ENCODE results near the gene CDC25C.

CDC25C gene

GRCh38 chr5:138289296-138289695 is 42.3 kb downstream of the CDC25C start:
- ChIA-PET POLR2A (no interaction called here), CTCF (interaction anchor here (1.5 kb wide), 2 partner anchors 49 to 64 kb away, joined by 3 to 5 read pairs; no protein-coding TSS in a partner anchor)
- DNase-seq (ENCODE audit: extremely low spot score): no peak
- no peak for TF ChIP-seq CTCF (IDR thresholded peaks at IDR 0.05; ENCODE audit: control extremely low read depth, extremely low read depth, low read depth, missing control alignments)

GRCh38 chr5:138287246-138287645 is 44.4 kb downstream of the CDC25C start:
- CTCF ChIA-PET: interaction anchor here (1.3 kb wide), 1 partner anchor 65 kb away, joined by 3 read pairs; the partner anchor contains the start of gene KDM3B
- POLR2A ChIA-PET: no interaction called here
- no peak for TF ChIP-seq CTCF (IDR thresholded peaks at IDR 0.05; ENCODE audit: control extremely low read depth, extremely low read depth, low read depth, missing control alignments)
- DNase-seq (ENCODE audit: extremely low spot score): no peak

- ChIA-PET CTCF (interaction anchor here (0.6 to 2.0 kb wide), 12 partner anchors 10 to 206 kb away, joined by 3 to 8 read pairs (median 3); partner anchors contain the start of genes BRD8 and KIF20A), POLR2A (interaction anchor here (0.6 kb wide), 1 partner anchor 59 kb away, joined by 3 read pairs; no protein-coding TSS in a partner anchor)
- no peak for DNase-seq (ENCODE audit: extremely low spot score)
- peak; percentile 49 for TF ChIP-seq CTCF (IDR thresholded peaks at IDR 0.05; ENCODE audit: control extremely low read depth, extremely low read depth, low read depth, missing control alignments)
Observed at GRCh38 chr5:138282920-138283742, 48.5 kb downstream of the CDC25C start.

- CTCF ChIA-PET: interaction anchor here (0.8 to 1.6 kb wide), 2 partner anchors 14 to 58 kb away, joined by 3 to 5 read pairs; no protein-coding TSS in a partner anchor
- POLR2A ChIA-PET: interaction anchor here (0.7 kb wide), 1 partner anchor 93 kb away, joined by 4 read pairs; no protein-coding TSS in a partner anchor
- no peak for DNase-seq (ENCODE audit: extremely low spot score)
- no peak for TF ChIP-seq CTCF (IDR thresholded peaks at IDR 0.05; ENCODE audit: control extremely low read depth, extremely low read depth, low read depth, missing control alignments)
Observed at GRCh38 chr5:138280915-138281314, 50.7 kb downstream of the CDC25C start.

GRCh38 chr5:138276402-138277054 is 55.1 kb downstream of the CDC25C start:
- CTCF ChIA-PET: interaction anchor here (1.9 kb wide), 1 partner anchor 54 kb away, joined by 6 read pairs; no protein-coding TSS in a partner anchor
- DNase-seq (ENCODE audit: extremely low spot score): no peak

More at GRCh38 chr5:138276402-138277054, 55.1 kb downstream of the CDC25C start:
- POLR2A ChIA-PET: no interaction called here
- TF ChIP-seq CTCF (IDR thresholded peaks at IDR 0.05; ENCODE audit: control extremely low read depth, extremely low read depth, low read depth, missing control alignments): no peak
